Keratinocyte (primary cell): Measurements from ENCODE around the gene LDLRAD4. TPM values are rescaled to one million over a fixed set of nuclear protein-coding genes. Genes with fewer than 3 reads are reported as not detected.

ENCODE experiments used
- DNase-seq: peaks from one replicate; pipeline ENCODE4 v3.0.0-alpha.2; 2011; ENCODE audit warnings: low read depth, missing footprints, low spot score
- FAIRE-seq: peaks from 2 replicates; lab custom pipeline; 2011; peaks lifted over from hg19 to GRCh38; lab: Jason Lieb, UNC
- H2AFZ ChIP-seq: 2 replicates; pipeline ENCODE4 v1.6.0; 2012; ENCODE audit warnings: low read length, control low read depth, inconsistent platforms; ENCODE audit not compliant: control insufficient read depth
- H3K27ac ChIP-seq: 2 replicates; pipeline ENCODE4 v1.5.1; 2011; ENCODE audit warnings: low read length; ENCODE audit not compliant: control insufficient read depth, insufficient read depth
- H3K27me3 ChIP-seq: 3 replicates; pipeline ENCODE4 v1.6.0; 2011; ENCODE audit warnings: low read length; ENCODE audit not compliant: control insufficient read depth, insufficient read depth; ENCODE audit errors: extremely low read depth
- H3K36me3 ChIP-seq, 2 experiments: 2 replicates in 1 of 2; 3 replicates in 1 of 2; pipeline ENCODE4 v1.5.1; 2011; ENCODE audit warnings: low read length in 2 of 2, mild to moderate bottlenecking in 1 of 2; ENCODE audit not compliant: control insufficient read depth in 2 of 2, insufficient read depth in 2 of 2; ENCODE audit errors: extremely low read depth in 1 of 2
- H3K4me1 ChIP-seq: 3 replicates; pipeline ENCODE4 v1.5.1; 2011; ENCODE audit warnings: low read length; ENCODE audit not compliant: control insufficient read depth, insufficient read depth; ENCODE audit errors: extremely low read depth
- H3K4me2 ChIP-seq: 3 replicates; pipeline ENCODE4 v1.6.0; 2011; ENCODE audit warnings: low read depth, low read length; ENCODE audit not compliant: control insufficient read depth, insufficient read depth; ENCODE audit errors: extremely low read depth
- H3K4me3 ChIP-seq, 3 experiments: fragments of 200-600 bp in 1 of 3; sonication (generic) in 1 of 3; 2 replicates in 2 of 3; 3 replicates in 1 of 3; pipeline ENCODE4 v1.5.1; 2011 to 2016; ENCODE audit warnings: low read length in 3 of 3, mild to moderate bottlenecking in 3 of 3, control low read depth in 2 of 3, inconsistent platforms in 1 of 3, low read depth in 1 of 3, mixed read lengths in 1 of 3, mixed run types in 1 of 3, moderate library complexity in 1 of 3; ENCODE audit not compliant: control insufficient read depth in 2 of 3, insufficient read depth in 2 of 3; ENCODE audit errors: extremely low read depth in 1 of 3
- H3K79me2 ChIP-seq: 2 replicates; pipeline ENCODE4 v1.6.0; 2012; ENCODE audit warnings: low read length; ENCODE audit not compliant: control insufficient read depth, insufficient read depth
- H3K9ac ChIP-seq: 3 replicates; pipeline ENCODE4 v1.6.0; 2011; ENCODE audit warnings: low read length; ENCODE audit not compliant: control insufficient read depth, insufficient read depth; ENCODE audit errors: extremely low read depth
- H3K9me1 ChIP-seq: 3 replicates; pipeline ENCODE4 v1.6.0; 2011; ENCODE audit warnings: low read length; ENCODE audit not compliant: control insufficient read depth, insufficient read depth; ENCODE audit errors: extremely low read depth
- H3K9me3 ChIP-seq: 2 replicates; pipeline ENCODE4 v1.5.1; 2012; ENCODE audit warnings: low read depth, low read length; ENCODE audit not compliant: control insufficient read depth
- H4K20me1 ChIP-seq: 3 replicates; pipeline ENCODE4 v1.6.0; 2011; ENCODE audit warnings: low read length; ENCODE audit not compliant: control insufficient read depth, insufficient read depth; ENCODE audit errors: extremely low read depth
- CTCF ChIP-seq, 3 experiments: IDR thresholded peaks in 1 of 3; conservative IDR thresholded peaks in 1 of 3; optimal IDR thresholded peaks in 1 of 3; 2 replicates in 2 of 3; 3 replicates in 1 of 3; pipeline versions ENCODE3 to v1.5.1; 2011; ENCODE audit warnings: low read length in 3 of 3, mild to moderate bottlenecking in 3 of 3, moderate library complexity in 2 of 3, control low read depth in 1 of 3, inconsistent platforms in 1 of 3; ENCODE audit not compliant: insufficient read depth in 2 of 3; ENCODE audit errors: extremely low read depth in 1 of 3
- EZH2 ChIP-seq: IDR thresholded peaks from one replicate; pipeline ENCODE4 v1.6.1; 2012; ENCODE audit warnings: inconsistent platforms, mild to moderate bottlenecking, low read length, moderate library complexity
- dilution Hi-C: fragments of 300-500 bp; cut with MboI; formaldehyde crosslinking; loops from one replicate; pipeline ENCODE4 v1.7.0; 2020; ENCODE audit warnings: low sequenced_read_pairs; ENCODE audit not compliant: extremely low pct_ligation_motif_present
- polyA plus RNA-seq, 5 experiments: library from polyadenylated mRNA; depleted of rRNA in 3 of 5; stranded (reverse) in 3 of 5; stranded (forward) in 1 of 5; unstranded in 1 of 5; fragments of >200 nt; gene quantifications; 1 replicate in 1 of 5; 2 replicates in 3 of 5; 3 replicates in 1 of 5; pipeline versions ENCODE4 v1.2.1 to v1.2.3, GENCODE V29; 2011 to 2012; ENCODE audit warnings: missing spikeins in 2 of 5, low read depth in 1 of 5, low replicate concordance in 1 of 5

LDLRAD4 gene
- polyA plus RNA-seq, 1 donor (not counting 4 experiments of a cell fraction or from before 2014, with no cell fraction given) = not detected

GRCh38 chr18:13592246-13592645 lies 373.7 kb downstream of the LDLRAD4 start:
- TF ChIP-seq EZH2 (no peak), CTCF (optimal IDR thresholded peaks at IDR 0.05 in 1 of 3, IDR thresholded peaks at IDR 0.05 in 1 of 3, conservative IDR thresholded peaks at IDR 0.05 in 1 of 3; ENCODE audit: extremely low read depth in 1 of 3, insufficient read depth in 2 of 3, low read length in 3 of 3) (no peak)
- dilution Hi-C loops = no loop called here
- H3K9me3 ChIP-seq = no peaks in the 10 kb centered on the region

GRCh38 chr18:13594551-13594950 lies 376.0 kb downstream of the LDLRAD4 start:
- no peaks in the 10 kb centered on the region for H3K9me1 ChIP-seq
- H3K4me1 ChIP-seq = no peaks in the 10 kb centered on the region
- peaks cover 2% of the 10 kb centered on the region for H3K9me3 ChIP-seq
- no peak for DNase-seq
- no peak for FAIRE-seq
- H3K27ac ChIP-seq = no peak overlapping the region
- H3K79me2 ChIP-seq = no peaks in the 10 kb centered on the region
- no peaks in the 10 kb centered on the region for H3K27me3 ChIP-seq
- H3K4me2 ChIP-seq = no peak overlapping the region
- no peak for TF ChIP-seq EZH2
- no peak for TF ChIP-seq CTCF (optimal IDR thresholded peaks at IDR 0.05 in 1 of 3, IDR thresholded peaks at IDR 0.05 in 1 of 3, conservative IDR thresholded peaks at IDR 0.05 in 1 of 3; ENCODE audit: extremely low read depth in 1 of 3, insufficient read depth in 2 of 3, low read length in 3 of 3)
- no peaks in the 10 kb centered on the region for H3K36me3 ChIP-seq
- H2AFZ ChIP-seq = no peak overlapping the region
- no peak overlapping the region for H3K4me3 ChIP-seq
- no peaks in the 10 kb centered on the region for H4K20me1 ChIP-seq
- dilution Hi-C loops = no loop called here
- H3K9ac ChIP-seq = no peak overlapping the region

More at GRCh38 chr18:13592246-13592645, 373.7 kb downstream of the LDLRAD4 start:
- Histone ChIP-seq H3K4me3 (no peak overlapping the region), H3K27me3 (no peaks in the 10 kb centered on the region), H3K9ac (no peak overlapping the region), H3K36me3 (no peaks in the 10 kb centered on the region), H3K9me1 (no peaks in the 10 kb centered on the region), H3K4me1 (no peaks in the 10 kb centered on the region), H3K4me2 (no peak overlapping the region), H4K20me1 (no peaks in the 10 kb centered on the region), H3K79me2 (no peaks in the 10 kb centered on the region), H2AFZ (no peak overlapping the region), H3K27ac (no peak overlapping the region)
- FAIRE-seq (no peak), DNase-seq (no peak)
